Nucleus accumbens (tissue), 56 donors: Measurements from ENCODE around the gene KIF5A.
"Not testable (repeated sequence)": the region's sequence is repeated elsewhere in the genome, so short reads cannot be mapped to it uniquely, and the experiment has no call there.

Experiments
- DNase-seq, 56 donors: peaks; one replicate each; lab custom pipeline; 2025; lab: John Stamatoyannopoulos, UW

KIF5A gene

GRCh38 chr12:57552306-57552651 is 2.4 kb downstream of the KIF5A start:
- DNase-seq: no peak

GRCh38 chr12:57552835-57553313 is 3.0 kb downstream of the KIF5A start:
- no peak for DNase-seq

GRCh38 chr12:57553343-57554202 is 3.7 kb downstream of the KIF5A start:
- no peak for DNase-seq

- DNase-seq: no peak
These were observed 4.6 kb downstream of the KIF5A start for GRCh38 chr12:57554453-57554852.

- DNase-seq: no peak
These were observed 5.1 kb downstream of the KIF5A start for GRCh38 chr12:57554897-57555296.

GRCh38 chr12:57558864-57559263 is 9.0 kb downstream of the KIF5A start:
- no peak for DNase-seq

- no peak for DNase-seq
These were observed 10.7 kb downstream of the KIF5A start for GRCh38 chr12:57560516-57560915.

GRCh38 chr12:57561117-57561516 is 11.3 kb downstream of the KIF5A start:
- not testable (repeated sequence) for DNase-seq

GRCh38 chr12:57563358-57563757 is 13.5 kb downstream of the KIF5A start:
- no peak for DNase-seq

GRCh38 chr12:57564178-57564740 is 14.4 kb downstream of the KIF5A start:
- DNase-seq: no peak

- no peak for DNase-seq
These were observed 19.0 kb downstream of the KIF5A start for GRCh38 chr12:57568838-57569237.

- no peak for DNase-seq
These were observed 20.0 kb downstream of the KIF5A start for GRCh38 chr12:57569858-57570257.

GRCh38 chr12:57570438-57570837 is 20.6 kb downstream of the KIF5A start:
- DNase-seq: not testable (repeated sequence)

GRCh38 chr12:57571926-57572762 is 22.3 kb downstream of the KIF5A start:
- no peak for DNase-seq

GRCh38 chr12:57574795-57575194 is 25.0 kb downstream of the KIF5A start:
- DNase-seq: no peak

GRCh38 chr12:57575771-57576612 is 26.1 kb downstream of the KIF5A start:
- DNase-seq: no peak

GRCh38 chr12:57576613-57577160 is 26.8 kb downstream of the KIF5A start:
- DNase-seq: no peak

- no peak for DNase-seq
These were observed 28.3 kb downstream of the KIF5A start for GRCh38 chr12:57577981-57578758.

GRCh38 chr12:57579011-57579410 is 29.2 kb downstream of the KIF5A start:
- no peak for DNase-seq
